ENCODE data around the gene TCAF1.
"Not testable (repeated sequence)": the region's sequence is repeated elsewhere in the genome, so short reads cannot be mapped to it uniquely, and the experiment has no call there.

The TCAF1 gene

GRCh38 chr7:143876218-143876617, 25.8 kb downstream of the TCAF1 start:
- no peak for TF ChIP-seq CTCF (IDR thresholded peaks at IDR 0.05; ENCODE audit: insufficient read depth, low read depth, low read length, missing control alignments)
- DNase-seq (ENCODE audit: low read depth): no peak
- no peak overlapping the region for H3K4me3 ChIP-seq (ENCODE audit: low read depth, low read length)

- not testable (repeated sequence) for H3K4me3 ChIP-seq (ENCODE audit: low read depth, low read length); DNase-seq (ENCODE audit: low read depth)
These were observed 28.7 kb downstream of the TCAF1 start for GRCh38 chr7:143873242-143873641.

- not testable (repeated sequence) for H3K4me3 ChIP-seq (ENCODE audit: low read depth, low read length); DNase-seq (ENCODE audit: low read depth)
These were observed 30.4 kb downstream of the TCAF1 start for GRCh38 chr7:143871534-143871933.

- not testable (repeated sequence) for DNase-seq (ENCODE audit: low read depth)
These were observed 44.0 kb downstream of the TCAF1 start for GRCh38 chr7:143857994-143858393.

GRCh38 chr7:143855443-143855842, 46.5 kb downstream of the TCAF1 start:
- H3K4me3 ChIP-seq (ENCODE audit: low read depth, low read length); DNase-seq (ENCODE audit: low read depth): not testable (repeated sequence)

More at GRCh38 chr7:143857994-143858393, 44.0 kb downstream of the TCAF1 start:
- not testable (repeated sequence) for H3K4me3 ChIP-seq (ENCODE audit: low read depth, low read length)

GRCh38 chr7:143850682-143851081, 51.3 kb downstream of the TCAF1 start:
- no peak for TF ChIP-seq CTCF (IDR thresholded peaks at IDR 0.05; ENCODE audit: insufficient read depth, low read depth, low read length, missing control alignments)
- no peak for DNase-seq (ENCODE audit: low read depth)

GRCh38 chr7:143849785-143850479, 52.0 kb downstream of the TCAF1 start:
- no peak for TF ChIP-seq CTCF (IDR thresholded peaks at IDR 0.05; ENCODE audit: insufficient read depth, low read depth, low read length, missing control alignments)
- no peak for DNase-seq (ENCODE audit: low read depth)
- no peak overlapping the region for H3K4me3 ChIP-seq (ENCODE audit: low read depth, low read length)

More at GRCh38 chr7:143850682-143851081, 51.3 kb downstream of the TCAF1 start:
- H3K4me3 ChIP-seq (ENCODE audit: low read depth, low read length): no peak overlapping the region

GRCh38 chr7:143848192-143848591, 53.8 kb downstream of the TCAF1 start:
- TF ChIP-seq CTCF (IDR thresholded peaks at IDR 0.05; ENCODE audit: insufficient read depth, low read depth, low read length, missing control alignments): no peak
- no peak overlapping the region for H3K4me3 ChIP-seq (ENCODE audit: low read depth, low read length)

GRCh38 chr7:143846692-143847091, 55.3 kb downstream of the TCAF1 start:
- peak; percentile 1 for DNase-seq (ENCODE audit: low read depth)
- H3K4me3 ChIP-seq (ENCODE audit: low read depth, low read length): no peak overlapping the region
- TF ChIP-seq CTCF (IDR thresholded peaks at IDR 0.05; ENCODE audit: insufficient read depth, low read depth, low read length, missing control alignments): no peak

More at GRCh38 chr7:143848192-143848591, 53.8 kb downstream of the TCAF1 start:
- DNase-seq (ENCODE audit: low read depth): no peak

GRCh38 chr7:143841696-143842095, 60.3 kb downstream of the TCAF1 start:
- H3K4me3 ChIP-seq (ENCODE audit: low read depth, low read length); DNase-seq (ENCODE audit: low read depth): not testable (repeated sequence)

- not testable (repeated sequence) for H3K4me3 ChIP-seq (ENCODE audit: low read depth, low read length); DNase-seq (ENCODE audit: low read depth)
These were observed 61.9 kb downstream of the TCAF1 start for GRCh38 chr7:143840062-143840461.

Measured in GM12865 (cell line).